Measurements from ENCODE around the gene CFAP97D1.

Gene CFAP97D1

DNA sequence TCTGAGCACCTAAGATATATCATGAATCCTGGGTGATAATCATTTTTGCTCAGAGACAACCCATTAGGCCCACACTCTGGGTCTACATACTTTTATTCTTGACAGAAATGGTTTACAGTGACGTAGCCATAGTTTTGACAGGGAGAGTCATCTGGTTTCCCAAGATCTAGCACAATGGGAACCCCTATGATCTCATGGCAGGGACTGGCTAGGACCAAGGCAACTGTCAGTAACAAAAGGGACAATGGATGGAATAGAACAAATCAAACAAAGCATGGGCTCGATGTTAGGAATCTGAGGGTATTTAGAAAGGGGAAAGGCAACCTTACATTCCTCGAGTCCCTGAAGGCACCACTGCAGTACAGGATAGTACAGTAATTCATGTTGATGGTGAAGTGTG, 20.5 kb downstream of the CFAP97D1 start:
- no peak for DNase-seq

DNA sequence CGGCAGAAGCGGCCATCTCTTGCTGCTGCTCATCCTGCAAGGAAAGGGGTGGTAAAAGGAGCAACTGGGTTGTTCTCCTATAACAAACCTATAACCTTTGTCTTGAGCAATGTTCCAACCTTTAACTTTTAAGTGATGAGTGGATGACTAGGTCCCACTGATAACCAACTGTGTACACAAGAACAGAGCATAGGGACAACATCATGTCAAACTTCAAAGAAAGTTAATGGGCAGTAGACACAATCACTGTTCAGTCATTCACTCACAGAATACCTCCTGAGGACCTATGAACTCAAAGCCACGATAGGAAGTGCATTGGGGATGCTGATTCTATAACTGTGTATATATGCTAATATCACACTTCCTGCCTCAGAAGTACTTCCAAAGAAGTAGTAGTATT, 21.6 kb downstream of the CFAP97D1 start:
- no peak for DNase-seq

- no peak for DNase-seq
These were observed 23.5 kb downstream of the CFAP97D1 start for GRCh38 chr17:43803758-43804157.

DNA sequence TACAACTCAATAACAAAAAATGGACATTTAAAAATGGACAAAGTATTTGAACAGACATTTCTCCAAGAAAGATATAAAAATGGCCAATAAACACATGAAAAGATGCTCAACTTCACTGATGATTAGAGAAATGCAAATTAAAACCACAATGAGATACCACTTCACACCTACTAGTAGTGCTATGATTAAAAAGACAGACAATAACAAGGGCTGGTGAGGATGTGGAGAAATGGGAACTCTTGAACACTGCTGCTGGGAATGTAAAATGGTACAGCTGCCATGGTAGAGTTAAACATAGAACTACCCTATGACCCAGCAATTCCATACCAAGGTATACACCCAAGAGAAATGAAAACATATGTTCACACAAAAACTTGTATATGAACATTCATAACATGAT, 24.9 kb downstream of the CFAP97D1 start:
- DNase-seq, result no peak

DNA sequence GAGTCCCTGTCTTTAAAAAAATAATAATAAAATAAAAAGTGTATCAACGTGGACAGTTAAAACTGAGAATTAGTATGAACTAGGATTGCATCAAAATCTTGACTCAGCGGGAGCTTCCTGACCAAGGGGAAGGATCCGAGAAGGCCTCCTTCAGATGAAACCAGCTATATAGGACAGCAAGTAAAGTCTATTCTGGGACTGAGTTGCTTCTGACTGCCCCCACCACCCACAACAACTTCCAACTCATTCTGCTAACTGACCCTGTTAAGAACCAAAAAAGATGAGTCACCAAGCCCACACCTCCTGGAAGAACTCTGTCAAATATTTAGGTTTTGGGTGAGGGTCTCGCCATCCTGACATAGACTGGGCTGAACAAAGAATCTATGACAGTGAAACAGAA, 27.8 kb downstream of the CFAP97D1 start:
- DNase-seq, result no peak

GRCh38 chr17:43809121-43809520, 28.9 kb downstream of the CFAP97D1 start:
- DNase-seq, result no peak

- no peak for DNase-seq
These were observed 30.0 kb downstream of the CFAP97D1 start for GRCh38 chr17:43810226-43810715.

DNA sequence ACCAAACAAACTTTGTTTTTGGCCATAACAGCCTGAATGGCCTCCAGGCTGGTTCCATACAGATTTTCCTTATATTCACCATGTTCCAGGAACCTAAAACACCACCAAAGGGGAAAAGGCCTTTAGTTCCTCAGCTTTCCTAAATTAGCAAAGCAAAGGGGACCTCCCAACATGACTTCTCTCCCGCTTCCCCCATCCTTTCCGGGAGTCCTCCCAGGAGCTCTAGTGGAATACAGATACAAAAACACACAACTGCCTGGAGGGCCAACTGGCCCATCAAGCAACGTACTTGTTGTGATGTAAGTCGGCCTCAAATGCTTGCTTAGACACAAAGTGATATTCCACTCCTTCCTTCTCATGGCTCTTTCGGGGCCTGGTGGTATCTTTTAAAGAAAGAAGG, 30.6 kb downstream of the CFAP97D1 start:
- no peak for DNase-seq

DNA sequence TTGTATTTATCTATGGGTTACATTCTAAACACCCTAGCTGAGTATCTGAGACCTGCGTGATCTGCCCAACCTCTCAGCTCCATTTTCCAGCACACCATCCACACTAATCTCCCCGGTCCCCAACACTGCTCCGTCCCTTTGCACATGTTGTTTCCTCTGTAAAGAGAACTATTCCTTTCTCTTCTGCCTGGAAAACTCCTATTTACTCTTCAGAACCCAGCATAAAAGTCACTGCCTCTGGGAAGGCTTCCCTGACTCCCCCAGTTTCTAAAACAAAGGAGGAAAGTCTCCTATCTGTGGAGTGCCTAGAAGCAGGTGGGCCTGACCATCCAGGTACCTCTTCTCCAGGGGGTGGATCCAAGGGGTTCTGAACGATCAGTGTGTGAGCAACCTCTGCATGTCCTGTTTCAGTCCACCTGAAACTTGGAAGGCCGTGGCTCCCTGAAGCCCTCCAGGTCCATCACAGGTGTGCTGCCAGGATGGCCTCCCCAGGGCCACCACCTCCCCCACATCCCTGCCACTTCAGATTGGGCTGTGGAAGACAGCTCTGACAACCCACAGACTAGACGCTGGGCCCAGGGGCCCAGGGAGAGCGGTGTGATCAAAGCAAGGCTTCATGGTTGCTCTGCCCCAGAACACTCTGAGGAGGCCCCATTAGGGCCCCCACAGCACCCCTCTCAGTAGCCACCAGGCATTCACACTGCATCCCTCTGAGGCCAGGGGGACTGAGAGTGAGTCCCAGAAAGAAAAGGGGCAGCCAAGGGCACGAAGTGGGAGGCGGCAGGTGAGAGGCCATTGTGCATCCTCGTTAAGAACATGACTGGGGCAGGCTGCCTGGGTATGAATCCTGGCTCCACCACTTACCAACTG, 32.4 kb downstream of the CFAP97D1 start:
- no peak for DNase-seq

DNA sequence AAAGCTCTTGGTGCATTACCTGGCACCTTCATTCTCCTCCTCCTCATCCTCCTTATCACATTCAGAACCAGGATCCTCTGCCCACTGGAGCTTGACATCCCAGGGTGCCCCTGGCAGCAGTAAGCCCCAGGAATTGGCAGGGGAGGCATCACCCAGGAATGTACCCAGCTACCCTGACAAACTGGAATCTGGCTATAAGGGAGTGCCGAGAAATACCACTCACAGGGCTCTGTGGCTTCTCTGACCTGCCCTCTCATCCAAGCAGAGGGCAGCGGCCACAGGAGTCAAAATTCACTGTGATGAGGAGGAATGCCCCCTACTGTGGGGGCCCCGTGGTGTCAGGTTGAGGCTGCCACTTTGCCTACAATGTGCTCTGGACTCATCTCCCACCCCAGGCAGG, 33.2 kb downstream of the CFAP97D1 start:
- DNase-seq, result no peak

DNA sequence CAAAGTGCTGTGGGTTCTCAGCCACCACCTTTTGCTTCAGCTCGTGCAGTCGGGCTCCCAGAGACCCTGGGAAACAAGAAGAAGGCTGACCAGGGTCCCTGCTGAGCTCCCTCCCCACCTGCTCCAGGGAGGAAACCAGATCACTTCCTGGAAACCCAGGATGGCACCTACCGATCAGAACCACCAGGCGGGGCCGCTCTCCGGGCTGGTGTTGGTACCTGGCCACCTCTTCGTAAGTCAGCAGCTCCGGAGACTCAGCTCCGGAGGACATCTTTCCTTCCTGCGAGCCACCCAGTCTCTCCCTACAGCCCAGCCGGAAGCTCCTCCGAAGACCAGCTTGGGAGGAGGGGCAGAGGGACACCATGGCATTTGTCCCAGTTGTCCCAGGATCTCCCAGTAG, 33.8 kb downstream of the CFAP97D1 start:
- DNase-seq, result no peak

DNA sequence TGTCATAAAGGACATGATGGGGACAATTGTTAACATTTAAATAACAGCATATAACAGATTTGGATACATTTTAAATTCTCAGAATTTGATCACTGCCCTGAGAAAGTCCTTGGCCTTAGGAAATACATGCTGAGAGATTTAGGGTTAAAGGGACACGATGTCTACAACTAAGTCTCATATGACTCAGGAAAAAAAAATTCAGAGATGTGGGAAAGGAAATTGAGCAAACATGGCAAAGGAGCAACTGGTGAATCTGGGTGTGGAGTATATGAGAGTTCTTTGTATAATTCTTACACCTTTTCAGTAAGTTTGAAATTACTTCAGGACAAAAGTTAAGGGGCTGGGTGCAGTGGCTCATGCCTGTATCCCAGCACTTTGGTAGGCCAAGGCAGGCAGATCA, 34.5 kb downstream of the CFAP97D1 start:
- DNase-seq, result no peak

GRCh38 chr17:43816336-43817320, 36.4 kb downstream of the CFAP97D1 start:
- no peak for DNase-seq

DNA sequence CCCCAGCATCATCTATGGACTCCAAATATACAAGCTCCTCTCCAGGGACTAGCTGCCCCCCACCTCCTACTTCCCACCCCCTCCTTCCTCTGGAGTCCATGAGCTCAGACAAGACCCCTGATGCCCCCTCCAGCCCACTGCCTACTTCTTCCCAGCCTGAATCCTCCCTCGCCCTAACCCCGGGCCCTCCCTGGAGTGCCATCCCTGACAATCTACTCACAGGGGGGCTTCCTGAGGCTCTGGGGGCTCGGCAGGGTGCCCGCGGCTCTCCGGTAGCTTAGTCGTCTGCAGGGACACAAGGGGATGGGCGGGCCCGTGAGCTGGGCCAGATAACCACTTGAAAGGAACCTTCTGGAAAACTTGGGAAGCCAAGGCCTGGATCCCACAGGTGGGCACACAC, 37.6 kb downstream of the CFAP97D1 start:
- DNase-seq, result no peak

GRCh38 chr17:43818966-43819365, 38.7 kb downstream of the CFAP97D1 start:
- no peak for DNase-seq

GRCh38 chr17:43820759-43821158, 40.5 kb downstream of the CFAP97D1 start:
- no peak for DNase-seq

GRCh38 chr17:43822570-43823190, 42.4 kb downstream of the CFAP97D1 start:
- no peak for DNase-seq

DNA sequence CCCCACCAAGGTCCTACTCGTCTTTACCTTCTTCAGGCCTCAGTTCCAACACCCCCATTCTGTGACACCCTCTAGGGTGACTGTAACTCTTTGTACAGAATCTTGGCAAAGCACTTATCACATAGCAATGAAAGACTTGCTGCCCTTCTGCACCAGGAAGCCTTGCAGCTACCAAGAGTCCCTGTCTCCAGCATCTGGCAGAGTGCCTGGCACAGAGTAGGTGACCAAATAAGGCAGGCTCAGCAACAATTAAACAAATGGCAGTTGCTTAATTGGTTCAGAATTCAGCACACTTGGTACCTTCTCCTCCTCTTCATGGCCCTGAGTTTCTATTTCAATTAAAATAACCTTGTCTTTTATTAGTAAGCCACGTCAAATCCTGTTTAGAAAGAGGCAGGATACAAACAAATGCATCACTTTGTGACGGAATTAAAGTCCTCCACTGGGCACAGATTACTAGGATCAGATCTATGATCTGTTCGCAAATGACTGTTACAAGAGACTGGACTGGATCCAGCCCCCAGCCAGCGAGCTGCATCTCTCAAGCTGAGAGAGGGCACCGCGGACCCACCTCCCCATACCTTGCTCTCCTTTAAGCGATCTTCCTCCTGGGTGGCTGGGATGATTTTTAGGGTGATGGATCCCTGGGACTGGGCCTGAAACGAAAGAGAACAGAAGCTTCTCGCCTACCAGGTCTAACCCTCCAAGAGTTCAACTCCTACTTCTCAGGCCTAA, 43.3 kb downstream of the CFAP97D1 start:
- DNase-seq, result no peak

- no peak for DNase-seq
These were observed 45.3 kb downstream of the CFAP97D1 start for GRCh38 chr17:43825567-43825966.

- DNase-seq, result no peak
These were observed 46.0 kb downstream of the CFAP97D1 start for GRCh38 chr17:43826206-43826605.

GRCh38 chr17:43827596-43827995, 47.4 kb downstream of the CFAP97D1 start:
- DNase-seq, result no peak

- DNase-seq, result no peak
These were observed 49.5 kb downstream of the CFAP97D1 start for GRCh38 chr17:43829738-43830137.

Measured in activated CD4-positive, alpha-beta T cell treated with anti-CD3 and anti-CD28 coated beads, Interleukin-10, Interleukin-2, amounts not matched to agents 100 ng/mL and 50 ng/mL, durations not matched to agents 16 hours and 8 hours (primary cell).